Activated CD8-positive, alpha-beta T cell treated with anti-CD3 and anti-CD28 coated beads for 36 hours (primary cell): ENCODE measurements around the gene ASH1L. TPM values are rescaled to one million over a fixed set of nuclear protein-coding genes. Genes with fewer than 3 reads are reported as not detected.
"Not testable (repeated sequence)": the region's sequence is repeated elsewhere in the genome, so short reads cannot be mapped to it uniquely, and the experiment has no call there.

Source experiments
- ATAC-seq: fragments of 200-7000 bp; cut with Tn5 transposase; one replicate; pipeline ENCODE4 v1.10.0; 2021; ENCODE audit warnings: mild to moderate bottlenecking, moderate library complexity
- CTCF ChIA-PET: fragments of 350-600 bp; sonication (Branson Sonifier 250); formaldehyde crosslinking; loops from one replicate; lab custom pipeline; 2021; ENCODE audit warnings: antibody characterized with exemption; lab: Charles Lee
- POLR2A ChIA-PET: fragments of 350-600 bp; sonication (Branson Sonifier 250); formaldehyde crosslinking; loops from one replicate; lab custom pipeline; 2021; ENCODE audit warnings: antibody characterized with exemption; lab: Charles Lee
- DNase-seq: peaks from one replicate; pipeline ENCODE4 v3.0.0-alpha.2; 2020
- H3K27ac Mint-ChIP-seq: one replicate; pipeline ENCODE4 v1.8.0; 2021; ENCODE audit warnings: mild to moderate bottlenecking, mixed read lengths
- H3K27me3 Mint-ChIP-seq: one replicate; pipeline ENCODE4 v1.8.0; 2021; ENCODE audit warnings: mixed read lengths
- H3K36me3 Mint-ChIP-seq: one replicate; pipeline ENCODE4 v1.8.0; 2021; ENCODE audit warnings: low read depth, mixed read lengths
- H3K4me1 Mint-ChIP-seq: one replicate; pipeline ENCODE4 v1.8.0; 2021; ENCODE audit warnings: low read depth, mixed read lengths
- H3K4me3 Mint-ChIP-seq: one replicate; pipeline ENCODE4 v1.8.0; 2021; ENCODE audit warnings: mild to moderate bottlenecking, moderate library complexity, mixed read lengths
- H3K9me3 Mint-ChIP-seq: one replicate; pipeline ENCODE4 v1.8.0; 2021; ENCODE audit warnings: mixed read lengths
- intact Hi-C: fragments of 100-400 bp; cut with micrococcal nuclease; formaldehyde crosslinking; loops from one replicate; pipeline ENCODE4 v1.10.0; 2022
- total RNA-seq, 2 experiments: library from RNA; stranded (reverse); gene quantifications; one replicate each; pipeline ENCODE4 v1.2.3, GENCODE V29; 2021
- TF ChIP-seq, protein P1 (sequence below): fragments of 200-600 bp; IDR thresholded peaks from one replicate; pipeline ENCODE4 v1.8.0; 2022; ENCODE audit warnings: antibody characterized with exemption, mild to moderate bottlenecking

Gene ASH1L
- total RNA-seq, 2 experiments from 2014 or later: 30.3 to 31.6 TPM

DNA sequence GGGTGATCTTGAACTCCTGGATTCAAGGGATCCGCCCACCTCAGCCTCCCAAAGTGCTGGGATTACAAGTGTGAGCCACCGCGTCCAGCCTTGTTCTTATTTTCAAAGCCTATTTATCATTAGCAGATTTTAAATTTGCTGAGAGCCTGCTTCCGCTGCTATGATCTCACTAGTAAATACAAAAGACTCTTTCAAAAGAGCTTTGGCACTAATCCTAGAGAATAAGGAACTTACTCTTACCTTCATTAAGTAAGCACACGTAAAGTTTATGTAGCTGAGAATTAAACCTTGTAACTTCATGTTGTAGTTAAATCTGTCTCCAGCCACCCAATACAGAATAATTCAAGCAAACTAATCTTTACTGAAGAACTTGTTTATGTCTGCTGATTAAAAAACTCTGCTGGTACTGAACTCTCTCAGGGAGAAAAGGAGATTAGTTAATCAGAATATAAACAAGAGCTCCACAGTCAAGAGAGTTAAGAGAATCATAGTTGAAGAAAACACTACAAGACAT is 169.6 kb downstream of the ASH1L start:
- DNase-seq (no peak), ATAC-seq (no peak)
- POLR2A ChIA-PET: no interaction called here
- H3K27ac Mint-ChIP-seq: no peak overlapping the region
- no peaks in the 10 kb centered on the region for H3K27me3 Mint-ChIP-seq
- intact Hi-C loops: no loop called here
- CTCF ChIA-PET: interaction anchor here (0.7 to 1.7 kb wide), 2 partner anchors 10 to 50 kb away, joined by 4 to 6 read pairs; no protein-coding TSS in a partner anchor
- H3K4me3 Mint-ChIP-seq: no peak overlapping the region
- H3K36me3 Mint-ChIP-seq: peaks cover 31% of the 10 kb centered on the region
- H3K4me1 Mint-ChIP-seq: no peaks in the 10 kb centered on the region
- TF ChIP-seq, protein P1, sequence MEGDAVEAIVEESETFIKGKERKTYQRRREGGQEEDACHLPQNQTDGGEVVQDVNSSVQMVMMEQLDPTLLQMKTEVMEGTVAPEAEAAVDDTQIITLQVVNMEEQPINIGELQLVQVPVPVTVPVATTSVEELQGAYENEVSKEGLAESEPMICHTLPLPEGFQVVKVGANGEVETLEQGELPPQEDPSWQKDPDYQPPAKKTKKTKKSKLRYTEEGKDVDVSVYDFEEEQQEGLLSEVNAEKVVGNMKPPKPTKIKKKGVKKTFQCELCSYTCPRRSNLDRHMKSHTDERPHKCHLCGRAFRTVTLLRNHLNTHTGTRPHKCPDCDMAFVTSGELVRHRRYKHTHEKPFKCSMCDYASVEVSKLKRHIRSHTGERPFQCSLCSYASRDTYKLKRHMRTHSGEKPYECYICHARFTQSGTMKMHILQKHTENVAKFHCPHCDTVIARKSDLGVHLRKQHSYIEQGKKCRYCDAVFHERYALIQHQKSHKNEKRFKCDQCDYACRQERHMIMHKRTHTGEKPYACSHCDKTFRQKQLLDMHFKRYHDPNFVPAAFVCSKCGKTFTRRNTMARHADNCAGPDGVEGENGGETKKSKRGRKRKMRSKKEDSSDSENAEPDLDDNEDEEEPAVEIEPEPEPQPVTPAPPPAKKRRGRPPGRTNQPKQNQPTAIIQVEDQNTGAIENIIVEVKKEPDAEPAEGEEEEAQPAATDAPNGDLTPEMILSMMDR: no peak
- H3K9me3 Mint-ChIP-seq: peaks cover 3% of the 10 kb centered on the region

GRCh38 chr1:155389826-155390225 is 172.8 kb downstream of the ASH1L start:
- no peak overlapping the region for H3K27ac Mint-ChIP-seq
- H3K9me3 Mint-ChIP-seq: peaks cover 3% of the 10 kb centered on the region
- ATAC-seq (no peak), DNase-seq (no peak)
- TF ChIP-seq, protein P1: no peak
- peaks cover 44% of the 10 kb centered on the region for H3K36me3 Mint-ChIP-seq
- no peaks in the 10 kb centered on the region for H3K4me1 Mint-ChIP-seq
- no peaks in the 10 kb centered on the region for H3K27me3 Mint-ChIP-seq
- intact Hi-C loops: no loop called here
- ChIA-PET CTCF (interaction anchor here (0.6 kb wide), 2 partner anchors 30 to 312 kb away, joined by 3 read pairs; no protein-coding TSS in a partner anchor), POLR2A (no interaction called here)
- no peak overlapping the region for H3K4me3 Mint-ChIP-seq

GRCh38 chr1:155385836-155386235 is 176.8 kb downstream of the ASH1L start:
- H3K9me3 Mint-ChIP-seq, intact Hi-C loops, H3K27ac Mint-ChIP-seq, ATAC-seq, DNase-seq, H3K27me3 Mint-ChIP-seq, H3K4me1 Mint-ChIP-seq, POLR2A ChIA-PET, CTCF ChIA-PET, H3K4me3 Mint-ChIP-seq: not testable (repeated sequence)
- peaks cover 28% of the 10 kb centered on the region for H3K36me3 Mint-ChIP-seq

GRCh38 chr1:155383406-155383805 is 179.2 kb downstream of the ASH1L start:
- Mint-ChIP-seq H3K4me1 (peaks cover 6% of the 10 kb centered on the region), H3K9me3 (no peaks in the 10 kb centered on the region), H3K4me3 (no peak overlapping the region), H3K27me3 (no peaks in the 10 kb centered on the region), H3K27ac (no peak overlapping the region), H3K36me3 (peaks cover 26% of the 10 kb centered on the region)
- TF ChIP-seq, protein P1: no peak
- no peak for DNase-seq
- ChIA-PET CTCF (interaction anchor here (1.6 kb wide), 1 partner anchor 133 kb away, joined by 5 read pairs; no protein-coding TSS in a partner anchor), POLR2A (no interaction called here)
- ATAC-seq: no peak
- intact Hi-C loops: no loop called here

DNA sequence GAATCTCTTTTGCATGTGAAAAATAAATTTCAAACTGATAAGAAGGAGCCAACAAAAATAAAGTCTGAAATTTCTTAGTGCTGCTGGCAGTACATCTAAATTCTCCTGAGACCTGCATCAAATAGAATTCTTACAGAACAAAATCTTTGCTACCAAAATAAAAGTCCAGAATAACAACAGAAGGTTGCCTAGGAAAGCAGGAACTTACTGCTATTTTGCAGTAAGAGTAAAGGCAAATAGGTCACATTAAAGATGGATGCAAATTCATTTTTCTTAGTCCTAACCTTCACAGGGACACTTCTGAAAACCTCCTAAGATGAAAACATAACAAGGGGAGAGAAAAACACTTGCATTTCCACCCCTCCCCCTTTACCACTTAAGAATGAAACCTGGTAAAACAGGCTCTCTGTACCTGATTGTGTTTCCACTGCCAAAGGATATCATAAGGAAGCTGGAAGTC is 182.9 kb downstream of the ASH1L start:
- Mint-ChIP-seq H3K27ac (no peak overlapping the region), H3K27me3 (no peaks in the 10 kb centered on the region), H3K4me3 (no peak overlapping the region), H3K4me1 (peaks cover 10% of the 10 kb centered on the region), H3K9me3 (no peaks in the 10 kb centered on the region), H3K36me3 (peaks cover 23% of the 10 kb centered on the region)
- CTCF ChIA-PET: interaction anchor here (0.5 to 2.6 kb wide), 2 partner anchors 15 to 128 kb away, joined by 3 to 11 read pairs; no protein-coding TSS in a partner anchor
- intact Hi-C loops: no loop called here
- ATAC-seq (no peak), DNase-seq (no peak)
- TF ChIP-seq, protein P1: no peak
- POLR2A ChIA-PET: no interaction called here
